Suprapubic skin (tissue), 3 donors: ENCODE data around the gene SNAPC2.

Source experiments
- CTCF ChIP-seq, 2 donors: fragments of 200-600 bp in 1 of 2; fragments of 450-650 bp in 1 of 2; sonication (generic) in 1 of 2; IDR thresholded peaks; one replicate each; pipeline ENCODE4 v1.5.1; 2016 to 2019; ENCODE audit warnings: antibody characterized with exemption in 2 of 2, mild to moderate bottlenecking in 1 of 2, moderate library complexity in 1 of 2
- EP300 ChIP-seq: sonication (generic); formaldehyde crosslinking; IDR thresholded peaks from one replicate; pipeline ENCODE4 v1.6.1; 2017; ENCODE audit warnings: antibody characterized with exemption
- POLR2A ChIP-seq, 2 donors: fragments of 450-650 bp; IDR thresholded peaks; one replicate each; pipeline ENCODE4 v1.6.1; 2017; ENCODE audit warnings: antibody characterized with exemption in 2 of 2, mild to moderate bottlenecking in 2 of 2, moderate library complexity in 2 of 2

GRCh38 chr19:7933411-7933810 lies 13.3 kb downstream of the SNAPC2 start:
- no peak for TF ChIP-seq CTCF (IDR thresholded peaks at IDR 0.05)
- TF ChIP-seq EP300: no peak
- no peak for TF ChIP-seq POLR2A (IDR thresholded peaks at IDR 0.05)
